GM13976 (cell line): ENCODE results near the gene SH3RF3.
"Not testable (repeated sequence)": the region's sequence is repeated elsewhere in the genome, so short reads cannot be mapped to it uniquely, and the experiment has no call there.

Experiments
- DNase-seq: peaks from one replicate; pipeline ENCODE4 v3.0.0; 2012; ENCODE audit warnings: low spot score
- in situ Hi-C: fragments of 300-500 bp; cut with MboI; formaldehyde crosslinking; loops from one replicate; pipeline ENCODE4 v1.12.0; 2022; ENCODE audit warnings: low sequenced_read_pairs, mixed read lengths, inconsistent platforms; ENCODE audit not compliant: unreplicated experiment
- TF ChIP-seq, protein P1 (sequence below): IDR thresholded peaks from 2 replicates; pipeline ENCODE4 v1.5.1; 2012; ENCODE audit warnings: borderline replicate concordance, mild to moderate bottlenecking; ENCODE audit not compliant: insufficient read depth; ENCODE audit errors: extremely low read depth, missing control alignments, control extremely low read depth

The SH3RF3 gene

DNA sequence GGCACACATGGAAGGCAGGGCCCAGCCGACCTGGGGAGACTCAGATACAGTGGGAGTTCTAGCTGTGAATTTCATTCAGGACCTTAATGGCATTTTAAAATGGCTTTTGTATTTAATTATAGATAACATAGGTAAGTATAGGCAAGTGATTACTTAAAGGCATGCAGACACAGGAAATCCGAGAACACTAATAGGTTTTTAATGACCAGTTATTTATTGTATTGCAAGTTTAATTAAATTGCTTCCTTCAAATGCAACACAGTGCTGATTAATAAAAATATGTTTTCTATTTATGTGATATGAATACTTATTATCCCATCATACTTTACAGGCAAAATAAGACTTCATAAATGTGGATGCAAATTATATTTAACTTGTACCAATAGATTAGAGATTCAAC lies 19.7 kb upstream of the SH3RF3 start:
- no peak for DNase-seq
- TF ChIP-seq, protein P1, sequence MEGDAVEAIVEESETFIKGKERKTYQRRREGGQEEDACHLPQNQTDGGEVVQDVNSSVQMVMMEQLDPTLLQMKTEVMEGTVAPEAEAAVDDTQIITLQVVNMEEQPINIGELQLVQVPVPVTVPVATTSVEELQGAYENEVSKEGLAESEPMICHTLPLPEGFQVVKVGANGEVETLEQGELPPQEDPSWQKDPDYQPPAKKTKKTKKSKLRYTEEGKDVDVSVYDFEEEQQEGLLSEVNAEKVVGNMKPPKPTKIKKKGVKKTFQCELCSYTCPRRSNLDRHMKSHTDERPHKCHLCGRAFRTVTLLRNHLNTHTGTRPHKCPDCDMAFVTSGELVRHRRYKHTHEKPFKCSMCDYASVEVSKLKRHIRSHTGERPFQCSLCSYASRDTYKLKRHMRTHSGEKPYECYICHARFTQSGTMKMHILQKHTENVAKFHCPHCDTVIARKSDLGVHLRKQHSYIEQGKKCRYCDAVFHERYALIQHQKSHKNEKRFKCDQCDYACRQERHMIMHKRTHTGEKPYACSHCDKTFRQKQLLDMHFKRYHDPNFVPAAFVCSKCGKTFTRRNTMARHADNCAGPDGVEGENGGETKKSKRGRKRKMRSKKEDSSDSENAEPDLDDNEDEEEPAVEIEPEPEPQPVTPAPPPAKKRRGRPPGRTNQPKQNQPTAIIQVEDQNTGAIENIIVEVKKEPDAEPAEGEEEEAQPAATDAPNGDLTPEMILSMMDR = no peak
- in situ Hi-C loops = no loop called here

DNA sequence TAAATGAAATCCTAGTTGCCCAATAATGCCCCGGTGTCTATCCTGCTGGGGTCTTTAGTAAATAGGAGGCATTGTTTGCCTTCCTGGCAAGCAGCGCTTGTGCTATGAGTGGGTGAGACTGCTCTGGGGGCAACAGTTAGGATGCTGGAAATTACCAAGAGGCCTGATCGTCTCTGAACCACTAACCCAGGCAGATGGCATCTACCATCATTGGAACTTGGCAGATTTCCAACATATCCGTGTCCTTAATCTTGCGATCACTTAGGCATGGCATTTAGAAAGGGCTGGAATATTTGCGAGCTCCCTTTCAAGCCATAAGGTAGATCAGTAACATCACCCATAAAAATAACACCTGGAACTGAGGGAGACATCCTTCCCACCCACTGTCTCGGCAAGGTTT lies 18.8 kb upstream of the SH3RF3 start:
- in situ Hi-C loops = no loop called here
- TF ChIP-seq, protein P1 = no peak
- no peak for DNase-seq

DNA sequence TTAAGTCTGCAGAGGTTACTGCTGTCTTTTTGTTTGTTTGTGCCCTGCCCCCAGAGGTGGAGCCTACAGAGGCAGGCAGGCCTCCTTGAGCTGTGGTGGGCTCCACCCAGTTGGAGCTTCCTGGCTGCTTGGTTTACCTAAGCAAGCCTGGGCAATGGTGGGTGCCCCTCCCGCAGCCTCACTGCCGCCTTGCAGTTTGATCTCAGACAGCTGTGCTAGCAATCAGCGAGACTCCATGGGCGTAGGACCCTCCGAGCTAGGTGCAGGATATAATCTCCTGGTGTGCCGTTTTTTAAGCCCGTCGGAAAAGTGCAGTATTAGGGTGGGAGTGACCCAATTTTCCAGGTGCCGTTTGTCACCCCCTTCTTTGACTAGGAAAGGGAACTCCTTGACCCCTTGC lies 11.8 kb upstream of the SH3RF3 start:
- DNase-seq = not testable (repeated sequence)

DNA sequence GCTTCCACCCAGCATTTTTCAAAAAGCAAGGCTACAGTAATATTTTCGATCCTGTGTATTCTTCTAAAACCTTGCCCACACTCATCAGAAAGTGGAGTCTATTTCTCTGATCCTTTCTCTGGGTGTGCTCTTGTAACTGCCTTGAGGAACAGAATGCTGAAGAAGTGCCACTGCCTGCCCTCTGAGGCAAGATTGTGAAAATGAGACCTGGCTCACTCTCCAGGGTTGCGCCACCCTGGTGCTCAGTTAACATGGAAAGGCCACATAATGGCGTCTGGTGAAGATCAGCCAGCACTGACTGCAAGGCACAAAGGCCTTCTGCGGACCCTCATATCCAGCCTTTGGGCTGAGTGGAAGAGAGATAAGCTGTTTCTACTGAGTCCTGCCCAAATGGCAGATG lies 11.2 kb upstream of the SH3RF3 start:
- in situ Hi-C loops = no loop called here
- TF ChIP-seq, protein P1 = no peak
- no peak for DNase-seq

More for the DNA sequence above, 11.8 kb upstream of the SH3RF3 start:
- in situ Hi-C loops = not testable (repeated sequence)

DNA sequence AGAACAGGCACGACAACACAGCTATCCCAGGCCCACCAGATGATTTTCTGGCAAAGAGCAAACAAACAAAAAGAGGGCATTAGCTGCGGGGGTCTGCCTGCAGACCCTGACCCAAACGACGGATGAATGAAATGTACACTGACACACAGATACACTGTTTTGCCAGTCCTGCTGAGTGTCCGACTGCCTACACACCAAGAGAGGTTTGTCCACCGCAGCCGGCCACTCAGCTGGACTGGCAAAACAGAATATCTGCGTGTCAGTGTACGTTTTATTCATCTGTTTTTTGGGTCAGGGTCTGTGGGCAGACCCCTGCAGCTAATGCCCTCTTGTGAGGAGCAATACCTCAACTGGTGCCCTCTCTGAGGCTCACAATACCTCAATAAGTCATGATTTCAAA lies 10.7 kb upstream of the SH3RF3 start:
- no peak for DNase-seq
- in situ Hi-C loops = no loop called here
- TF ChIP-seq, protein P1 = no peak

DNA sequence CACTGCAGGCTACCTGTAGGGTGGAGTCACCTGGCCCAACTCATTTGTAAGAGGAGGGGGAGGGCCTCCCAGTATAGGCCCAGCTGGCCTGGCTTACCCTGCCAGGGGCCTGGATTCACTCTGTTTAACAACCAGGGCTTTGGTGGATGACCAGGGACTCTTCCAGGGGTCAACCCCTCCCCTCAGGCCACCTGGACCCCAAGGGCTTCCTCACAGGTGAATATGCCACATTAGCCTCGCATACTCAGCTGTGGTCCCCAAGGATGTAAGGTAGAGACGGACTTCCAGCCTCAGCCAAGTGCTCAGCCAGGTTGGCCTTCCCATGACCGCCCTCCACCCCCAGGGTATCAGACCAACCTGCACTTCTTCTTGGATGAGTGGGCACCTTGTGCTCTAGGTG lies 8.8 kb upstream of the SH3RF3 start:
- in situ Hi-C loops = loop anchor here (10.0 kb wide), 1 partner anchor 385 kb away; no protein-coding TSS in a partner anchor
- DNase-seq = no peak
- TF ChIP-seq, protein P1 = no peak

DNA sequence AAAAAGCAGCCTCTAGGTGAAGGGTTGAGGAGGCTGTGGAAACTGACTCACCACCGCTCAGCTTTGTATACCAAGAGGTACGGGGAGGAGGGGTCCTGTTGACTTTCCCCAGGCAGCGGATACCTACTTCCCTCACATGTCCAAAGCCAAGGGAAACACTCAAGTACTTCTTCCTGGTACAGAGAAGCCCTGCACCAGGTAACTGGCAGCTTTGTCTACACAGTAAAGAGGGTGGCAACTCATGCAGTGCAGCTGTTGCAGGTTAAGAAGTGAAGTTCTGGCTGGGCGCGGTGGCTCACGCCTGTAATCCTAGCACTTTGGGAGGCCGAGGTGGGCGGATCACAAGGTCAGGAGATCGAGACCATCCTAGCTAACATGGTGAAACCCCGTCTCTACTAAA lies 8.3 kb upstream of the SH3RF3 start:
- in situ Hi-C loops = loop anchor here (10.0 kb wide), 1 partner anchor 384 kb away; no protein-coding TSS in a partner anchor
- not testable (repeated sequence) for DNase-seq

DNA sequence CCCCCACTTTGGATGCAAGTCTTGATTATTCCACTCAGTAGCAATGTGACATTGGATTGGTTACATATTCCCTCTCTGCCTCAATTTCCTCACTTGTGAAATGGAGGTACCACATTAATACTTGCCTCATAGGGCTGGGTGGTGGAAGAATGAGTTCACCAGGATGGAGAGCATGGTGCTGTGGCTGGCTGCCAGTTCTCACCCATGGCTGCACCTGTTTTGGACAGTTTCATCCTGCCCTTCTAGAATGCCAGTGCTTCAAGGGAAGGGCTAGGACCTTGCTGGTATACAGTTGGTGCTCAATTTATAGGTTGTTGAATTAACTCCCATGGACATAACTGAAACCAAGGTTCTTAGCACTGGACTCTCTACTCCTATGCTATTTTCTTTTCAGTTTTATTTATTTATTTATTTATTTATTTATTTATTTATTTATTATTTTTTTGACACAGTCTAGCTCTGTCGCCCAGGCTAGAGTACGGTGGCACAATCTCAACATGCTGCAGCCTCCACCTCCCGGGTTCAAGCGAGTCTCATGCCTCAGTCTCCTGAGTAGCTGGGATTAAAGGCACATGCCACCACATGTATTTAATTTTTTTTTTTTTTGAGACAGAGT lies 5.3 kb upstream of the SH3RF3 start:
- no peak for DNase-seq
- TF ChIP-seq, protein P1 = no peak
- in situ Hi-C loops = loop anchor here (10.0 kb wide), 1 partner anchor 381 kb away; no protein-coding TSS in a partner anchor
